Esophagus squamous epithelium (tissue), 4 donors: ENCODE data around the gene CPED1.

Source experiments
- POLR2A ChIP-seq, 4 donors: fragments of 450-650 bp; IDR thresholded peaks; one replicate each; pipeline ENCODE4 v1.6.1; 2017; ENCODE audit warnings: antibody characterized with exemption in 4 of 4, mild to moderate bottlenecking in 4 of 4, moderate library complexity in 3 of 4
- TF ChIP-seq, protein P1 (sequence below), 6 experiments: fragments of 450-650 bp in 4 of 6; fragments of 200-600 bp in 2 of 6; sonication (generic) in 2 of 6; IDR thresholded peaks; one replicate each; pipeline ENCODE4 v1.5.1; 2016 to 2019; ENCODE audit warnings: antibody characterized with exemption in 6 of 6, mild to moderate bottlenecking in 4 of 6, moderate library complexity in 4 of 6

DNA sequence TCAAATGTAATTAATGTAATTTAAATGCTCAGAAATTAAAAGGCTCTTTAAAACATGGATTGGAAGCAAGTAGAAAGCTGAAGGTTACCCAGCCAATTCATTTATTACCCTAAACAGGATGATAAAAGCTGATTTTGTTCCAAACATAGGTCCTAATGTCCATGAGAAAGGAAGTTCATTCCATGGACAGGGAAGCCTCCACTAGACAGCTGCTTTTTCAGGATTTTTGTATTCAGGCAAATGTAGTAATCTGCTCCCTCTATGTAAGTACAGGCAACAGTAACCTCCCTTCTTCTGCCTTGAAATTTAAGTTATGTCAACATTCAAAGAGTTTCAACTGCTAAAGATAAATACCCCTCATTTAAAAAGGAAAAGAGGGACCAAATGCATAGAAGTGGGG is 217.3 kb downstream of the CPED1 start:
- TF ChIP-seq, protein P1, sequence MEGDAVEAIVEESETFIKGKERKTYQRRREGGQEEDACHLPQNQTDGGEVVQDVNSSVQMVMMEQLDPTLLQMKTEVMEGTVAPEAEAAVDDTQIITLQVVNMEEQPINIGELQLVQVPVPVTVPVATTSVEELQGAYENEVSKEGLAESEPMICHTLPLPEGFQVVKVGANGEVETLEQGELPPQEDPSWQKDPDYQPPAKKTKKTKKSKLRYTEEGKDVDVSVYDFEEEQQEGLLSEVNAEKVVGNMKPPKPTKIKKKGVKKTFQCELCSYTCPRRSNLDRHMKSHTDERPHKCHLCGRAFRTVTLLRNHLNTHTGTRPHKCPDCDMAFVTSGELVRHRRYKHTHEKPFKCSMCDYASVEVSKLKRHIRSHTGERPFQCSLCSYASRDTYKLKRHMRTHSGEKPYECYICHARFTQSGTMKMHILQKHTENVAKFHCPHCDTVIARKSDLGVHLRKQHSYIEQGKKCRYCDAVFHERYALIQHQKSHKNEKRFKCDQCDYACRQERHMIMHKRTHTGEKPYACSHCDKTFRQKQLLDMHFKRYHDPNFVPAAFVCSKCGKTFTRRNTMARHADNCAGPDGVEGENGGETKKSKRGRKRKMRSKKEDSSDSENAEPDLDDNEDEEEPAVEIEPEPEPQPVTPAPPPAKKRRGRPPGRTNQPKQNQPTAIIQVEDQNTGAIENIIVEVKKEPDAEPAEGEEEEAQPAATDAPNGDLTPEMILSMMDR (IDR thresholded peaks at IDR 0.05): no peak
- no peak for TF ChIP-seq POLR2A (IDR thresholded peaks at IDR 0.05)
